HepG2 (cell line): Measurements from ENCODE around the gene QSOX1. TPM values are rescaled to one million over a fixed set of nuclear protein-coding genes. Genes with fewer than 3 reads are reported as not detected.

ENCODE experiments used
- ATAC-seq: fragments of 200-7000 bp; cut with Tn5 transposase; 3 replicates; pipeline ENCODE4 v1.9.1; 2020; ENCODE audit warnings: mild to moderate bottlenecking, moderate library complexity
- BruUV-seq: library from RNA; stranded (reverse); fragments of 400-500 nt; replicated peaks from 2 replicates; lab custom pipeline; 2021; lab: Mats Ljungman, UMichigan
- CTCF ChIA-PET: fragments of 300-600 bp; formaldehyde crosslinking; extraction: SDS; loops from one replicate; lab custom pipeline; 2021; ENCODE audit warnings: low total read pairs, inconsistent platforms, low intra/inter-chr PET ratio; lab: Yijun Ruan, JAX
- POLR2A ChIA-PET: fragments of 350-600 bp; sonication (Branson Sonifier 250); formaldehyde crosslinking; loops from one replicate; lab custom pipeline; 2020; ENCODE audit warnings: antibody characterized with exemption, inconsistent platforms; lab: Yijun Ruan, JAX
- DNase-seq: peaks from one replicate; pipeline ENCODE4 v3.0.0-alpha.2; 2015; ENCODE audit warnings: low spot score
- FAIRE-seq: peaks from 3 replicates; lab custom pipeline; 2011; peaks lifted over from hg19 to GRCh38; lab: Jason Lieb, UNC
- H2AFZ ChIP-seq: one replicate; pipeline ENCODE4 v1.6.1; 2011; ENCODE audit warnings: low read length, inconsistent platforms
- H3K27ac ChIP-seq: fragments of 300-600 bp; 3 replicates; pipeline ENCODE4 v1.8.0; 2011; ENCODE audit warnings: mixed run types, mild to moderate bottlenecking, mixed read lengths, low read length, inconsistent platforms; ENCODE audit not compliant: insufficient read depth; ENCODE audit errors: extremely low read length
- H3K27me3 ChIP-seq, 2 experiments: fragments of 200-600 bp in 1 of 2; 2 replicates in 1 of 2; 3 replicates in 1 of 2; pipeline versions ENCODE4 v1.6.0 to v1.8.0; 2011; ENCODE audit warnings: low read length in 2 of 2, mild to moderate bottlenecking in 2 of 2, moderate library complexity in 2 of 2, inconsistent platforms in 1 of 2; ENCODE audit not compliant: insufficient read depth in 2 of 2, control insufficient read depth in 1 of 2
- H3K36me3 ChIP-seq, 2 experiments: fragments of 200-600 bp in 1 of 2; replicated peaks in 1 of 2; 2 replicates in 1 of 2; 3 replicates in 1 of 2; pipeline versions ENCODE4 v1.5.1 to v1.8.0; 2011; ENCODE audit warnings: low read length in 2 of 2, inconsistent platforms in 1 of 2; ENCODE audit not compliant: insufficient read depth in 2 of 2, control insufficient read depth in 1 of 2
- H3K4me1 ChIP-seq: 2 replicates; pipeline ENCODE4 v1.5.1; 2012; ENCODE audit warnings: low read length, inconsistent platforms; ENCODE audit not compliant: insufficient read depth
- H3K4me2 ChIP-seq: 2 replicates; pipeline ENCODE4 v1.6.0; 2011; ENCODE audit warnings: low read depth, low read length, inconsistent platforms
- H3K4me3 ChIP-seq, 3 experiments: fragments of 200-600 bp in 1 of 3; sonication (generic), shearing (Covaris generic) in 1 of 3; replicated peaks in 1 of 3; 2 replicates each; pipeline ENCODE4 v1.5.1; 2011 to 2016; ENCODE audit warnings: low read length in 3 of 3, inconsistent platforms in 2 of 3, low read depth in 2 of 3, mild to moderate bottlenecking in 2 of 3, control low read depth in 1 of 3, mixed read lengths in 1 of 3; ENCODE audit not compliant: insufficient read depth in 1 of 3
- H3K79me2 ChIP-seq: one replicate; pipeline ENCODE4 v1.6.1; 2011; ENCODE audit warnings: low read length, inconsistent platforms; ENCODE audit not compliant: insufficient read depth
- H3K9ac ChIP-seq: 2 replicates; pipeline ENCODE4 v1.6.0; 2011; ENCODE audit warnings: mild to moderate bottlenecking, low read depth, low read length, inconsistent platforms; ENCODE audit not compliant: insufficient read depth
- H3K9me3 ChIP-seq: 2 replicates; pipeline ENCODE4 v1.5.1; 2012; ENCODE audit warnings: mild to moderate bottlenecking, low read length
- H4K20me1 ChIP-seq: 2 replicates; pipeline ENCODE4 v1.6.0; 2011; ENCODE audit warnings: inconsistent platforms, mild to moderate bottlenecking, low read length, moderate library complexity; ENCODE audit not compliant: insufficient read depth
- EEA1 ChIP-seq: sonication (generic); formaldehyde crosslinking; IDR thresholded peaks from 2 replicates; pipeline ENCODE4 v1.5.1; 2020; ENCODE audit warnings: mild to moderate bottlenecking, missing genetic modification reagents, borderline replicate concordance
- GATAD2A ChIP-seq: IDR thresholded peaks from 2 replicates; pipeline ENCODE4 v1.6.1; 2016
- MAF1 ChIP-seq: sonication (generic); formaldehyde crosslinking; IDR thresholded peaks from 2 replicates; pipeline ENCODE4 v1.5.0; 2020; ENCODE audit warnings: missing genetic modification reagents, borderline replicate concordance
- MTF1 ChIP-seq: sonication (generic); formaldehyde crosslinking; IDR thresholded peaks from 2 replicates; pipeline ENCODE4 v1.5.0; 2020; ENCODE audit warnings: missing genetic modification reagents
- NR1H2 ChIP-seq: sonication (generic); formaldehyde crosslinking; IDR thresholded peaks from 2 replicates; pipeline ENCODE4 v1.8.1; 2022; ENCODE audit warnings: low read depth, missing genetic modification reagents, borderline replicate concordance
- PCBP1 ChIP-seq: fragments of 200-400 bp; formaldehyde crosslinking; IDR thresholded peaks from 2 replicates; pipeline ENCODE4 v1.6.1; 2017; ENCODE audit warnings: mild to moderate bottlenecking, low read depth, low read length, borderline replicate concordance
- SPEN ChIP-seq: sonication (generic); formaldehyde crosslinking; IDR thresholded peaks from 2 replicates; pipeline ENCODE4 v1.5.1; 2020; ENCODE audit warnings: low read depth, mild to moderate bottlenecking, missing genetic modification reagents
- ZC3H13 ChIP-seq: sonication (generic); formaldehyde crosslinking; IDR thresholded peaks from 2 replicates; pipeline ENCODE4 v1.8.1; 2023; ENCODE audit warnings: mild to moderate bottlenecking, missing genetic modification reagents, moderate library complexity
- ZFP36 ChIP-seq: fragments of 150-350 bp; IDR thresholded peaks from 2 replicates; pipeline ENCODE4 v1.6.1; 2018; ENCODE audit warnings: borderline replicate concordance, low read length, low read depth; ENCODE audit not compliant: partially characterized antibody
- ZMYM4 ChIP-seq: sonication (generic); formaldehyde crosslinking; IDR thresholded peaks from 2 replicates; pipeline ENCODE4 v1.8.1; 2023; ENCODE audit warnings: mild to moderate bottlenecking, missing genetic modification reagents
- ZNF138 ChIP-seq: sonication (generic); formaldehyde crosslinking; IDR thresholded peaks from 2 replicates; pipeline ENCODE4 v1.5.0; 2020; ENCODE audit warnings: mild to moderate bottlenecking, low read depth, missing genetic modification reagents
- ZNF232 ChIP-seq: sonication (generic); formaldehyde crosslinking; IDR thresholded peaks from 2 replicates; pipeline ENCODE4 v1.4.0; 2020; ENCODE audit warnings: missing genetic modification reagents, borderline replicate concordance
- ZNF296 ChIP-seq: sonication (generic); formaldehyde crosslinking; conservative IDR thresholded peaks from 2 replicates; pipeline ENCODE4 v1.5.0; 2020; ENCODE audit warnings: mild to moderate bottlenecking, missing genetic modification reagents
- ZNF333 ChIP-seq: sonication (generic); formaldehyde crosslinking; IDR thresholded peaks from 2 replicates; pipeline ENCODE4 v1.4.0; 2020; ENCODE audit warnings: mild to moderate bottlenecking, missing genetic modification reagents, borderline replicate concordance
- ZNF652 ChIP-seq: IDR thresholded peaks from 2 replicates; pipeline ENCODE4 v1.6.1; 2016; ENCODE audit warnings: low read depth, borderline replicate concordance
- WGBS: methylation state at CpG from one replicate; pipeline ENCODE4 v1.1.6; 2017; ENCODE audit warnings: low lambda C conversion rate; 5-methylcytosine and 5-hydroxymethylcytosine counted together
- in situ Hi-C: cut with HindIII; loops from 2 replicates; pipeline ENCODE4 v1.10.0; 2017; ENCODE audit warnings: low pct_unique_long_range_greater_than_20kb; ENCODE audit not compliant: extremely low pct_ligation_motif_present
- intact Hi-C: fragments of 100-400 bp; cut with micrococcal nuclease; formaldehyde crosslinking; loops from one replicate; pipeline ENCODE4 v1.10.0; 2022; ENCODE audit not compliant: unreplicated experiment
- polyA plus RNA-seq, 8 experiments: library from polyadenylated mRNA; depleted of rRNA in 3 of 8; stranded (reverse) in 7 of 8; unstranded in 1 of 8; fragments of >200 nt; fragmentation: Illumina TruSeq in 4 of 8; extraction: Trizol in 4 of 8; gene quantifications; 2 replicates each; pipeline versions ENCODE4 v1.2.1 to v1.2.3, GENCODE V29; 2011 to 2016; ENCODE audit warnings: low read depth in 4 of 8, missing spikeins in 1 of 8, mixed read lengths in 1 of 8; ENCODE audit not compliant: insufficient read depth in 1 of 8
- total RNA-seq, 5 experiments: library from RNA; depleted of rRNA; stranded (reverse); fragments of >200 nt; fragmentation: Illumina TruSeq; extraction: Trizol; gene quantifications; 2 replicates each; pipeline ENCODE4 v1.2.3, GENCODE V29; 2016; ENCODE audit warnings: low read depth in 1 of 5
- TF ChIP-seq, protein P1 (sequence below): conservative IDR thresholded peaks from 2 replicates; pipeline ENCODE4 v1.6.1; 2018; ENCODE audit warnings: missing genetic modification reagents

Gene QSOX1
- total and polyA plus RNA-seq, 2 of the 13 experiments (the other 11 are each of a cell fraction or from before 2014, with no cell fraction given), result 6.8 to 40.2 TPM

DNA sequence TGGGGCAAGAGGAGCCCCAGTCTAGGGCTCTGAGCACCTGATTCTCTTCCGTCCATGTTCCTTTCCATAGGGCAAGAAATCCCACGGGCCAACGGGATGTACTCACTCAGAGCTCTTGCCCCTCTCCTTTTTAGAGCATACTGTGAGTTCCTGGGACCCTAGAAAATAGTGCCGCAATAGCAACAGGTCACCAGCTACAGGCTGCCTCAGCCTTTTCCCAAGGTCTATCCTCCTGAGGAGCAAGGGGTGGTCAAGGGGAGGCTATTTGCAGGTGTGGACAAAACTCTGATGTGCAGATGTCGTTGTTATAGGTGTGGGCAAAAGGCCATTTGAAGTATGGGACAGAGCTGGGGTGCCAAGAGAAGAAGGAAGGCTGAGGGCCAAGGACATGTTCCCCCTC is 1.6 kb upstream of the QSOX1 start:
- no peak overlapping the region for H3K4me2 ChIP-seq
- H3K4me3 ChIP-seq, result no peak overlapping the region
- no peaks in the 10 kb centered on the region for H3K9me3 ChIP-seq
- no TSS peak for BruUV-seq
- FAIRE-seq (no peak), ATAC-seq (no peak), DNase-seq (no peak)
- 59% methylated on average over 5 of the region's 5 CpGs for WGBS
- CTCF ChIA-PET, result no interaction called here
- H3K9ac ChIP-seq, result no peak overlapping the region
- H3K36me3 ChIP-seq, result no peaks in the 10 kb centered on the region
- TF ChIP-seq GATAD2A (CRISPR knock-in tag) (no peak), ZFP36 (no peak), ZC3H13 (CRISPR knock-in tag) (no peak), ZMYM4 (CRISPR knock-in tag) (no peak), PCBP1 (no peak), MTF1 (CRISPR knock-in tag) (no peak)
- TF ChIP-seq, protein P1, sequence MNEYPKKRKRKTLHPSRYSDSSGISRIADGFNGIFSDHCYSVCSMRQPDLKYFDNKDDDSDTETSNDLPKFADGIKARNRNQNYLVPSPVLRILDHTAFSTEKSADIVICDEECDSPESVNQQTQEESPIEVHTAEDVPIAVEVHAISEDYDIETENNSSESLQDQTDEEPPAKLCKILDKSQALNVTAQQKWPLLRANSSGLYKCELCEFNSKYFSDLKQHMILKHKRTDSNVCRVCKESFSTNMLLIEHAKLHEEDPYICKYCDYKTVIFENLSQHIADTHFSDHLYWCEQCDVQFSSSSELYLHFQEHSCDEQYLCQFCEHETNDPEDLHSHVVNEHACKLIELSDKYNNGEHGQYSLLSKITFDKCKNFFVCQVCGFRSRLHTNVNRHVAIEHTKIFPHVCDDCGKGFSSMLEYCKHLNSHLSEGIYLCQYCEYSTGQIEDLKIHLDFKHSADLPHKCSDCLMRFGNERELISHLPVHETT (CRISPR knock-in tag), result no peak
- H3K27me3 ChIP-seq, result peaks cover 0 to 54% of the 10 kb centered on the region in 2 experiments; a peak in 4 of 5 replicates
- H4K20me1 ChIP-seq, result no peaks in the 10 kb centered on the region; the same call in 1 of the 2 replicates
- intact Hi-C loops (loop anchor here (10.0 kb wide), 1 partner anchor 198 kb away; the partner anchor contains the start of gene CEP350), in situ Hi-C loops (no loop called here)
- no peak overlapping the region for H2AFZ ChIP-seq
- no peak overlapping the region for H3K27ac ChIP-seq
- no peaks in the 10 kb centered on the region for H3K79me2 ChIP-seq
- POLR2A ChIA-PET, result no interaction called here
- peaks cover 47% of the 10 kb centered on the region for H3K4me1 ChIP-seq

DNA sequence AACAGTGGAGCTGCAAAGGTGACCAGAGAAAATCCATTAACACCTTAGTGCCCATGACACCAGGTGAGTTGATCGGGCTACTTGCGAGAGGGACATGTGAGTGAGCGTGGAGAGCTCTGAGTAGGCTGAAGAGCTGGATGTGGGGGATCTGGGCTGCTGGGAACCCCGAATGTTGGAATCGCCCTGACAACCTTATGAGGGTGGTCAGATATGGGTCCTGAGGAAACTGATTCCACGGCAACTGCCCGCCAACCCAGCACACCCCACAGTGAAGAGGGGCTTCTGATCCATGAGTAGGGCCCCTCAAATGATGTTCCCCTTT is 705 bp upstream of the QSOX1 start:
- H3K4me1 ChIP-seq, result peaks cover 56% of the 10 kb centered on the region
- peak overlapping the region; percentile 98 for H3K4me2 ChIP-seq
- no peaks in the 10 kb centered on the region for H3K9me3 ChIP-seq
- in situ Hi-C loops (no loop called here), intact Hi-C loops (loop anchor here (10.0 kb wide), 1 partner anchor 199 kb away; the partner anchor contains the start of gene CEP350)
- peak overlapping the region; percentile 75 for H3K9ac ChIP-seq
- H2AFZ ChIP-seq, result peak overlapping the region; percentile 73
- no peaks in the 10 kb centered on the region; the same call in 1 of the 2 replicates for H4K20me1 ChIP-seq
- H3K27me3 ChIP-seq, result peaks cover 0 to 59% of the 10 kb centered on the region in 2 experiments; a peak in 4 of 5 replicates
- no peaks in the 10 kb centered on the region for H3K79me2 ChIP-seq
- FAIRE-seq, result no peak
- WGBS, result 7% methylated on average over 5 of the region's 7 CpGs
- ChIA-PET CTCF (no interaction called here), POLR2A (interaction anchor here (0.6 to 1.7 kb wide), 2 partner anchors 15 to 885 kb away, joined by 3 to 6 read pairs; no protein-coding TSS in a partner anchor)
- TSS peak; percentile 84 for BruUV-seq
- no peak for ATAC-seq
- no peaks in the 10 kb centered on the region for H3K36me3 ChIP-seq
- DNase-seq, result no peak
- H3K27ac ChIP-seq, result no peak overlapping the region
- H3K4me3 ChIP-seq, result peak overlapping the region; percentile 65 to 88 (median 69)
- TF ChIP-seq ZNF232 (CRISPR knock-in tag) (peak; percentile 83; the same call in 1 of the 2 replicates), ZNF333 (CRISPR knock-in tag) (0 out of 2 replicates have a peak, but pooled peaks have one; percentile 6), MAF1 (CRISPR knock-in tag) (0 out of 2 replicates have a peak, but pooled peaks have one; percentile 31), ZNF296 (CRISPR knock-in tag) (no peak), NR1H2 (no peak), EEA1 (0 out of 2 replicates have a peak, but pooled peaks have one; percentile 65), ZC3H13 (CRISPR knock-in tag) (no peak), SPEN (CRISPR knock-in tag) (0 out of 2 replicates have a peak, but pooled peaks have one; percentile 31), ZNF652 (CRISPR knock-in tag) (peak; percentile 49; the same call in 1 of the 2 replicates), ZNF138 (CRISPR knock-in tag) (0 out of 2 replicates have a peak, but pooled peaks have one; percentile 44)
